IPS-18a (cell line): ENCODE measurements around the gene RAB28.

Experiments used
- H3K27ac ChIP-seq: one replicate; pipeline ENCODE4 v1.5.1; 2013; ENCODE audit warnings: low read length
- H3K27me3 ChIP-seq: one replicate; pipeline ENCODE4 v1.6.1; 2013; ENCODE audit warnings: mild to moderate bottlenecking, low read length; ENCODE audit not compliant: control insufficient read depth, insufficient read depth
- H3K36me3 ChIP-seq: one replicate; pipeline ENCODE4 v1.6.1; 2013; ENCODE audit warnings: low read depth, low read length; ENCODE audit not compliant: control insufficient read depth
- H3K4me1 ChIP-seq: one replicate; pipeline ENCODE4 v1.6.1; 2013; ENCODE audit warnings: low read depth, low read length; ENCODE audit not compliant: control insufficient read depth
- H3K4me3 ChIP-seq: one replicate; pipeline ENCODE4 v1.5.1; 2013; ENCODE audit warnings: low read length
- H3K9ac ChIP-seq: one replicate; pipeline ENCODE4 v1.6.1; 2013; ENCODE audit warnings: mild to moderate bottlenecking, low read length, moderate library complexity
- H3K9me3 ChIP-seq: one replicate; pipeline ENCODE4 v1.6.1; 2013; ENCODE audit warnings: low read depth, low read length; ENCODE audit not compliant: control insufficient read depth

Gene RAB28

GRCh38 chr4:13496605-13497004 lies 12.5 kb upstream of the RAB28 start:
- Histone ChIP-seq H3K27ac (no peak overlapping the region), H3K27me3 (no peaks in the 10 kb centered on the region), H3K4me3 (no peak overlapping the region), H3K4me1 (no peaks in the 10 kb centered on the region), H3K36me3 (no peaks in the 10 kb centered on the region), H3K9ac (no peak overlapping the region), H3K9me3 (no peaks in the 10 kb centered on the region)

GRCh38 chr4:13495753-13496152 lies 11.6 kb upstream of the RAB28 start:
- H3K9ac ChIP-seq: no peak overlapping the region
- H3K36me3 ChIP-seq: no peaks in the 10 kb centered on the region
- H3K4me3 ChIP-seq: no peak overlapping the region
- no peaks in the 10 kb centered on the region for H3K4me1 ChIP-seq
- H3K27me3 ChIP-seq: no peaks in the 10 kb centered on the region
- no peak overlapping the region for H3K27ac ChIP-seq
- H3K9me3 ChIP-seq: no peaks in the 10 kb centered on the region

- H3K36me3 ChIP-seq: no peaks in the 10 kb centered on the region
- H3K4me1 ChIP-seq: no peaks in the 10 kb centered on the region
- H3K4me3 ChIP-seq: no peak overlapping the region
- H3K9ac ChIP-seq: no peak overlapping the region
- no peaks in the 10 kb centered on the region for H3K27me3 ChIP-seq
- H3K9me3 ChIP-seq: no peaks in the 10 kb centered on the region
- no peak overlapping the region for H3K27ac ChIP-seq
Observed at GRCh38 chr4:13493793-13494192, 9.7 kb upstream of the RAB28 start.

- H3K27ac ChIP-seq: no peak overlapping the region
- no peak overlapping the region for H3K4me3 ChIP-seq
- H3K27me3 ChIP-seq: no peaks in the 10 kb centered on the region
- H3K4me1 ChIP-seq: no peaks in the 10 kb centered on the region
- H3K36me3 ChIP-seq: no peaks in the 10 kb centered on the region
- no peaks in the 10 kb centered on the region for H3K9me3 ChIP-seq
- H3K9ac ChIP-seq: no peak overlapping the region
Observed at GRCh38 chr4:13492747-13493146, 8.6 kb upstream of the RAB28 start.

GRCh38 chr4:13484749-13485221 lies 645 bp upstream of the RAB28 start:
- Histone ChIP-seq H3K9ac (peak overlapping the region; percentile 94), H3K9me3 (no peaks in the 10 kb centered on the region), H3K36me3 (no peaks in the 10 kb centered on the region), H3K4me3 (peak overlapping the region; percentile 91), H3K27ac (no peak overlapping the region), H3K27me3 (no peaks in the 10 kb centered on the region), H3K4me1 (peaks cover 18% of the 10 kb centered on the region)

- Histone ChIP-seq H3K9ac (peak overlapping the region; percentile 94), H3K4me1 (peaks cover 18% of the 10 kb centered on the region), H3K27ac (peak overlapping the region; percentile 98), H3K36me3 (no peaks in the 10 kb centered on the region), H3K4me3 (peak overlapping the region; percentile 91), H3K27me3 (no peaks in the 10 kb centered on the region), H3K9me3 (no peaks in the 10 kb centered on the region)
Observed at GRCh38 chr4:13483768-13484121, 395 bp downstream of the RAB28 start.

GRCh38 chr4:13483136-13483767 lies 888 bp downstream of the RAB28 start:
- peak overlapping the region; percentile 91 for H3K4me3 ChIP-seq
- no peaks in the 10 kb centered on the region for H3K9me3 ChIP-seq
- peaks cover 18% of the 10 kb centered on the region for H3K4me1 ChIP-seq
- H3K27me3 ChIP-seq: no peaks in the 10 kb centered on the region
- peak overlapping the region; percentile 94 for H3K9ac ChIP-seq
- peak overlapping the region; percentile 98 for H3K27ac ChIP-seq
- H3K36me3 ChIP-seq: no peaks in the 10 kb centered on the region

- no peak overlapping the region for H3K27ac ChIP-seq
- no peak overlapping the region for H3K9ac ChIP-seq
- no peaks in the 10 kb centered on the region for H3K9me3 ChIP-seq
- H3K4me1 ChIP-seq: peaks cover 18% of the 10 kb centered on the region
- H3K36me3 ChIP-seq: no peaks in the 10 kb centered on the region
- no peak overlapping the region for H3K4me3 ChIP-seq
- no peaks in the 10 kb centered on the region for H3K27me3 ChIP-seq
Observed at GRCh38 chr4:13481569-13481968, 2.6 kb downstream of the RAB28 start.

GRCh38 chr4:13478707-13479106 lies 5.4 kb downstream of the RAB28 start:
- no peaks in the 10 kb centered on the region for H3K9me3 ChIP-seq
- H3K4me3 ChIP-seq: no peak overlapping the region

GRCh38 chr4:13478131-13478530 lies 6.0 kb downstream of the RAB28 start:
- no peaks in the 10 kb centered on the region for H3K9me3 ChIP-seq
- no peak overlapping the region for H3K27ac ChIP-seq
- peaks cover 13% of the 10 kb centered on the region for H3K4me1 ChIP-seq
- H3K27me3 ChIP-seq: no peaks in the 10 kb centered on the region
- H3K36me3 ChIP-seq: peaks cover 5% of the 10 kb centered on the region
- no peak overlapping the region for H3K9ac ChIP-seq
- no peak overlapping the region for H3K4me3 ChIP-seq

More at GRCh38 chr4:13478707-13479106, 5.4 kb downstream of the RAB28 start:
- Histone ChIP-seq H3K4me1 (peaks cover 13% of the 10 kb centered on the region), H3K27ac (no peak overlapping the region), H3K9ac (no peak overlapping the region), H3K27me3 (no peaks in the 10 kb centered on the region), H3K36me3 (peaks cover 4% of the 10 kb centered on the region)

- H3K9me3 ChIP-seq: no peaks in the 10 kb centered on the region
- H3K36me3 ChIP-seq: peaks cover 5% of the 10 kb centered on the region
- peaks cover 4% of the 10 kb centered on the region for H3K4me1 ChIP-seq
- no peak overlapping the region for H3K4me3 ChIP-seq
- H3K27me3 ChIP-seq: no peaks in the 10 kb centered on the region
- H3K27ac ChIP-seq: no peak overlapping the region
- H3K9ac ChIP-seq: no peak overlapping the region
Observed at GRCh38 chr4:13476915-13477314, 7.2 kb downstream of the RAB28 start.

GRCh38 chr4:13476152-13476551 lies 8.0 kb downstream of the RAB28 start:
- Histone ChIP-seq H3K4me1 (no peaks in the 10 kb centered on the region), H3K4me3 (no peak overlapping the region), H3K9ac (no peak overlapping the region), H3K27me3 (no peaks in the 10 kb centered on the region), H3K9me3 (no peaks in the 10 kb centered on the region), H3K36me3 (peaks cover 5% of the 10 kb centered on the region), H3K27ac (no peak overlapping the region)
